Activated gamma-delta T cell treated with Interleukin-2 at 50 U/mL for 16 hours (primary cell): Measurements from ENCODE around the gene TENM4.

Experiments used
- DNase-seq: peaks from one replicate; pipeline ENCODE4 v3.0.0-alpha.2; 2020

Gene TENM4

GRCh38 chr11:79160791-79161403 is 279.9 kb downstream of the TENM4 start:
- no peak for DNase-seq

DNA sequence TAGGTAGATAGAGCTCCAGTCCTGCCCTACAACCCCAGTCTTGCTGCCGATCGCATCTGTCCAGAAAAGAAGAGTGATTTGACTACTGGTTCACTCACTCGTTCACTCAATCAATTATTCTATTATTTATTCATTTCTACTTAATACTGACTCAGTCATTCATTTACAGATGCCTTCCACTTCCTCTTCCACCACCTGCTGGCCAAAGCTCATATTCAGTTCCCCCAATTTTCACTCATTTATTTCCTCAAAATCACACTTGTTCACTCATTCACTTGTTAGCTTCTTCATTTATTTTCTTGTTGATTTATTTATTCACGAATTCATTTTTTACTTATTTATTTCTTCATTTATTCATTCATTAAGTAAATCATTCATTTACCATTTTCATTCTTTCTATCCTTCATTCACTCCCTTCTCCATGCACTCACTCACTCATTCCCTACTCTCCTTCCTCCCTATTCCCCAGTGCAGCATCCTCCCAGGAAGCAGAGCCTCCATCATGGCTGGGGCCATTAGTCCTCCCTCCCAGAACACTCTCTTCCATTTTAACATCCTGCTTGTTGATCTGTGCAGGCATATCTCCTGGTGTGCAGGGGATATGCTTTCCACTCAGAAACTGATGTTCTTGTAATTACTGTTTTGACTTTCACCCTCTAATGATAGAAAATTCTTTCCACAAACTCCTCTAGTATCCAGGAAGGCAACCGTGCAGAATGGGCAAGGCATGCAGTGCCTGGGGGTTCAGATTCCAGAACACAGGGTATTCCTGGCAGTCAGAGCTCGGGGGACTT is 281.0 kb downstream of the TENM4 start:
- DNase-seq = no peak

DNA sequence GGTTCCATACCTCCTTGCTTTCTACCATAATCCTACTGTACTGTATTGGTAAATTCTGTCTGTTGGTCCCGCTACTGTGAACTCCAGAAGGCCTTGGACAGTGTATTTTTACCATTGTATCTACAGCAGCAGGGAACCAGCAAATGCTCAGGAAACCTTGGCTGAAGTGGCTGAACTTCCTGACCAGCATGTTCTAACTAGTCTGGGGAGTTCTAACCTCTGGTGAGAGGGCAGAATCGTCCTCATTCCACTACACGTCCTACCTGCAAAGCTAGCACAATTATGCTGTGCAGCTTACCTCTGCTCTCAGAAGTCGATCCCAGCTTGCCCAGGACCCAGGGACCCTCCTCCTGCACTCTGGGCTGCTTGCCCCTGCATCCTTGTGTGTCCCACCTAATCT is 283.1 kb downstream of the TENM4 start:
- DNase-seq = no peak

DNA sequence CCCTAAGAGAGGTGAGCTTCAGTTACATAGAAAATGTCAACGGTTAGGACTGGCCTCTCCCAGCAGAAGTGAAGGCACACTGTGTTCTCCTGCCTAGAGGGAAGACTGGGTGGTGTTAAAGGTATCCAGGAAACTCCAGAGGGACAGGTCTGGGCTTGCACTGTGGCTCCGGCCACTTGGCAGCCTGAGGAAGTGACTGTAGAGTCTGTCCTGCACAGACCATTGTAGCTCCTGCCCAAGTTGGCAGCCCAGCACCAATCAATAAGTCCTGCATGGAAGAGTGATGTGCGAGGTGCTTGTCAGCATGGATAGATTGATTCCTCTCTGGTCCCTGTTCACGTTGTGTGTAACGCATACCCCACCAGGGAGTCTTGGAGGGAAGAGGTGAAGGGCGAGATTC is 284.8 kb downstream of the TENM4 start:
- DNase-seq = no peak

- no peak for DNase-seq
Observed at GRCh38 chr11:79155237-79155636, 285.6 kb downstream of the TENM4 start.

DNA sequence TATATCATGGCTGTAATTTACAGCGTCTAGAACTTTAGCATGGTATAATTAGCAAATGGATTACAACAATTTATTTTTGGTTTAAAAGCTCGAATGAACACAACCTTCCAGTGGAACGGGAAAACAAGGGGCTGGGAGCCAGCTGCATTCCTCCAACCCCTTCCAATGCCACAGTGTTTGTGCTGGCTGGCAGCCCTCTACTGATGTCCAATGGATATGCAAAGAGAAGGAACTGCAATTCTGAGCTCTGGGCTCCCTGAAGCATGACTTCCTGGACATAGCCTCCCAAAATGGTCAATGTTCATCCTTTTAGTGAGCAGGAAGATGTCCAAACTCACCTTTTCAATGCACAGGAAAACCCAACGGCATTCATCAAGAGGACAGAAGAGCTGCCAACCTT is 288.3 kb downstream of the TENM4 start:
- no peak for DNase-seq

DNA sequence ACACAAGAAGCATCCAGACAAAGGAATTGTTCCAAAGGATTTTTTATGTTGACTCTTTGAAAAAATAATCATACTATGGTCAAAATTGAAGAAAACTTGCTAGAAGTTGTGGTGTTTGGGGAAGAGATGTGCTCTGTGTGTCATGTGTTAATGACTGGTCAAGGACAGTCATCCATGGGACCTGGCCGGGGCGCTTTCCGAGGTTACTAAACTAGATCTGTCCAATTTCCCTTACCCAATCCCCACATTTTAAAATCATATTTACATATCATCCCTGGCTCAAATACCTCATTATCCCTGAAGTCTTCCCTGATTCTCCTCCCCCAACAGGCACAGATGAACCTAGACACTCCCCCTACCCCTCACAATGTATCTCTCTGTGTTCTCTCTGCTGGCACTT is 289.4 kb downstream of the TENM4 start:
- no peak for DNase-seq

DNA sequence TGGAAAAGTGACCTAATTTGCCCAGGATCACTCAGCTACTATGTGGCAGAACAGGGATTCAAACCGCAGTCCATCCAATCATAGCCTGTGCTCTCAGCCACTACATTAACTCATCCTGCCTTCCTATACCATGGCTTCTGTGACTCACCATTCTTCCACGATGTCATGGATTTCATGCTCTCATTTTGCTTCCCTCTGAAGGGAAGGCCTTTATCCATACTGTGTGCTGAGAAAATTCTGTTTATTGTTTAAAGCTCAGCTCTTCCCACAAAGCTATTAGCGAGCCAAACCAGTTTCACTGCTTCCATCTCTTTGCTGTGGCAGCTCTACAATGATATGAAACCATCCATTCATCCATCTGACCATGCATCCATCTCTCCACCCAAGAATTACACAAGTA is 289.9 kb downstream of the TENM4 start:
- DNase-seq = no peak

DNA sequence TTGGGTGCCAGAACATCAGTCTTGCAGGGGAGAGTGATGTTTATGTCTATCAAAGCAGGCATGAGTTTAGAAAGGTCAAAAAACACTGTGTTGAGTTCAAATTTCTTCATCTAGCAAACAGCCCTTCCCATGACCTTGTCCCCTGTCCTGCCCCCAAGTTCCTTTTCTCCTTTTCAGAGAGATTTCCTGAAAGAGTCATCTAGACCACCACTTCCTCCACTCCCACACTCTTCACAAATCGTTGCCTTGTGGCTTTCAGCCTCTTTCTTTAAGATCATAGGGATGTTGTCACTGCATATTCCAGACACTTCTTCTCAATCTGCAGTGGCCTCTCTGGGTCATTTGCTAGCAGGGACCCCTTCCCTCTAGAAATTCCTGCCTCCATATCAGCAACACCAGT is 290.5 kb downstream of the TENM4 start:
- DNase-seq = no peak

DNA sequence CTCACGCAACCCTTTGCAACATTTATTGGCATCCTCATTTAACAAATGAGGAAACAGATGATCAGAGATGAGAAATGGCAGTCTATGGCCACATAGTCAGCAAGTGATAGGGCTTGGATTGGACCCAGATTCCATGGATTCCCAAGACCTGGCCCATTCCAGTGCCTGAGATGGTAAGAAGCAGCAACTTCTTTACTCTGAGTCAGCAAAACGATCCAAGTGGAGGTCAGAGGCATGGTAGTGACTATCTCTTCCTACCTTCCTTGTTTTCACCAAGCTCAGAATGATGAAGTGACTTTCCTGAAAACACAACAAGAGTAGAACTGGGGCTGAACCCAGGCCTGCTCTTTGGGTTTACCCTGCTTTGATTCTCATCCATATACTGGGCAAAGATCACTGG is 293.1 kb downstream of the TENM4 start:
- DNase-seq = no peak

GRCh38 chr11:79147011-79147410 is 293.8 kb downstream of the TENM4 start:
- DNase-seq = no peak

DNA sequence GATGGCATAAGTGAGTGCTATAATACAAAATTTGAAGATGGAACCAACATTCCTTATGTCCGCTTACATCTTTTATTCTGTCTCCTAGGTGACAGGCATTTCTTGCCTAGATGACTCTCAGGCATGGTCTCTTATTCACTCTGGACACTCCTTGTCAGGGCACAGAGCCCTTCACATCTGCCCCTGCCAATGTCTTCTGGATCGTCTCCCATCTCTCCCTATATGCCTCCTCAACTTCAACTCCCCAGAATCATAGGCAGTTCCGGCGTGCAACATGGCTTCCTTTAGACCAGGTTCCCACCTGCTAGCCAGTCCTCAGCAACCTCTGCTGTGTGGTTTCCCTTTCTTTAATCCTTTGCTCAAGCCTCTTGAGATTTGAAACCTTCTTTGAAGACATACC is 300.9 kb downstream of the TENM4 start:
- no peak for DNase-seq

GRCh38 chr11:79129702-79130101 is 311.1 kb downstream of the TENM4 start:
- DNase-seq = no peak

GRCh38 chr11:79128291-79128690 is 312.5 kb downstream of the TENM4 start:
- DNase-seq = no peak

DNA sequence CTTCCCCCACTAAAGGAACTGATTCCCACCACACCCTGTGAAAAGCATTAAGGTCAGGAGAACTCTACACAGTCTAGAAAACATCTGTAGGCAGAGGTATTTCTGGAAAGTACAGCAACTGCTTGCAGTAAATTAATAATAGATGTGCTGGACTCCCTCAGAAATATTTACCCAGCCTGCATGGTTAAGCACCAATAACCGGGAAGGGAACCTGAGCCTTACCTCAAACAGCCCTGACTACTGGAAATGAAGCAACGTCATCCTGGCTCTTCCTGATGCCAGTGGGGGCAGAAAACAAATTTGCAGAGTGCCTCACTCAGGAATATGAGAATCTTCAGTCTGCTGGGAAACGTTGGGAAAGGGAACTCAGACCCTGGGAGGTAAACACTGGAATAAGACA is 318.1 kb downstream of the TENM4 start:
- no peak for DNase-seq

GRCh38 chr11:79121351-79121750 is 319.5 kb downstream of the TENM4 start:
- DNase-seq = no peak

DNA sequence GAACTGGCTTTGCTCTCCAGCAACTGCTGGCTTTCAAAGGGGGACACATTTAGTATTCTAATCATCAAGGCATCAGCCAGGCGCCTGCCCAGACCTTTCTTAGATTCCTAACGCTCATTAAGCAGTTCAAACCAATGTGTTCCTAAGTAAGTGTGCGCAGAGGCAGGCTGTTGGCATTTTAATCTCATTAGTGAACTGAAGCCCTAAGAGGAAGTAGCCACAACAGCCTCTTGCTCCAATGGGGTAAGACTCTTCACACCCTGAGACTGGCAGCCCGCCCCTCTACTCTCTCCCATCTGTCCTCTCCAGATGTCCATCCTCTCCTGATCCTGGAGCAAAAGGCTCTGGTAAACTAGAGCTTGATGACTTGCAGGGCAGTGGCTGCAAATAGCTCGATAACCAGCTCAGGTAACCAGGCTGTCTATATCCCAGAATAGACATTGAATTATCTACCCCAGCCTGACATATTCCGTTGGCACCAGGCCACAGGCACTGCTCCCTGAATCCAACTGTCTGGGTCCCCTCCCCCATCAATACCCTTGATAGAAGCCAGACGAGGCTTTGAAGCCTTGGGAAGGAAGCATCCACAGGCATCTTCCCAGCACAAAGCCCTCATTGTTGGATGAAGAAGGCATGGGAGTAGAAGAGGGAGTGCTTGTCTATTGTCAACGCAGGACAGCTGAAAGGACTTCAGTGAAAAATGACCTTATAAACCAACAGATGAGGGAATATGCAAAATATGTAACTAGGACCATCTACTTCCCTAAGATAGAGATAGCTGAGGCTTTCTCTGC is 321.1 kb downstream of the TENM4 start:
- DNase-seq = no peak

DNA sequence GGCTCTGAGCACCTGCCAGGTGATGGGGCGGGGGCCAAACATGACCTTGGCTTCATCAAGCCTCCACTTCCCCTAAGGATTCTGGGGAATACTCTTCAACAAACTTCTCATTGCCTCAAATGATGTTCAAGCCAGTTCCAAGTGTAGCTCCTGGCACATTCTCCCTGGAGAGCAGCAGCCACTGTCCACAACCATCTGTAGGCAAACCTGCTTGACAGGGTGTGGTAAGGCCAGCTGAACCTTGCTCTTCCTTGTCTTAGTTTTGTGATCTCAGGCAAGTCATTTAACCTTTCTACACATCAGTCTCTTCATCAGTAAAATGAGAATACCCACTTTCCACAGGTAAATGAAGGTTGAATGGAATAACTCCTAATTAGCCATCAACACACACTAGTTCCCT is 323.3 kb downstream of the TENM4 start:
- no peak for DNase-seq

- DNase-seq = no peak
Observed at GRCh38 chr11:79116600-79116999, 324.2 kb downstream of the TENM4 start.

DNA sequence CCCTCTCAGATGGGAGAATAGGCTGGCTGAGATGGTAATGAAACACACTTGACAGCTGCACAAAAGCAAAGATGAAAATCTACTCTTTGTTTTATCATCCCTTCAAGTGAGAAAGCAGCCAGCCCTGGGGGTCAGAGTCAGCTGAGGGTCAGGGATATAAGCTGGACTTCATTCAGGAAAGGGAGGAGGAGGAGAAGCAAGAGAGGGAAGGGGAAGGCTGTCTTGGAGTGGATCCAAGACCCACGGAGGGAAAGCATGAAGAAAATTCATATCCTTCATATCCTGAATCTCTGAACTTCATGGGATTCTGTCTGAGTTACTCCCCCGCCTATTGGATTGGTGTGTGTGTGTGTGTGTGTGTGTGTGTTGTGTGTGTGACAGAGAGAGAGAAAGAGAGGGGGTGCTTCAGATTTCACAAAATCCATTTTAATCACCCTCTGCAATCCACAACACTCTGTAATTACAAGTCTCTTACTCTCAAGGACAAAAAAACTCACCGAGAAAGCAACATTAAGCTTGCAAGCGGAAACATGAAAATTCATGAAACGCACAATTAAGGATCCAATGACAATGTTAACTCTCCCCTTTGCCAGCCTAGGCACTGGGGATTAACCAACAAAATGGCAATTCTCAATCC is 327.7 kb downstream of the TENM4 start:
- no peak for DNase-seq

DNA sequence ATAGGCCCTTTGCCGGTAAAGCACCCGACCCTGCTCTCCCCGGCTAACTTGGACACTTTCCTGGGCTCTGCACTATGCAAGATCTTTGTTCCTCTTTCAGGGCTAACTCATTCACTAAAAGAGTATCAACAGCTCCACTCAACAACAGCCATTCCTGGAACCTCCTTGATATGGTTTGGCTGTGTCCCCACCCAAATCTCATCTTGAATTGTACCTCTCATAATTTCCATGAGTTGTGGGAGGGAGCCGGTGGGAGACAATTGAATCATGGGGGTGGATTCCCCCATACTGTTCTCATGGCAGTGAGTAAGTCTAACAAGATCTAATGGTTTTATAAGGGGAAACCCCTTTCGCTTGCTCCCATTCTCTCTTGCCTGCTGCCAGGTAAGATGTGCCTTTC is 330.0 kb downstream of the TENM4 start:
- DNase-seq = no peak

DNA sequence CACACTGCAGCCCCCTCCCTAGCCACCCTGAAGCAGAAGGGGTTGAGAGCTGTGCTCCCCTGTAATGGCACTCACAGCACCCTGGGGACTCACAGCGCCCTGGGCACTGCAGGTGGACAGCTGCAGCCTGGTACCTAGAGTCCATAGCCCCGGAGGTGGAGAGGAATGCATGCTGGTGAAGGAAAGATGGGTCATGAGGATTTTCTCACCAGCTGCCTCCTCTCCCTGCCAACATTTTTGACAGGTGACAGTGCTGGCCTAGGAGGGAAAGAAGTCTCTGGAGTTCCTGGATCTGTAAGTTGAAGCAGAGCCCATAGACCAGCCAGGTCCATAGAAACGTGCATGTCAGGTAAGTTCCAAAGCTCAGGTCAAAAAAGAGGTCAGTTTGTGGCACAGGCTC is 330.5 kb downstream of the TENM4 start:
- no peak for DNase-seq

- DNase-seq = no peak
Observed at GRCh38 chr11:79108851-79109250, 332.0 kb downstream of the TENM4 start.

- DNase-seq = no peak
Observed at GRCh38 chr11:79102840-79103239, 338.0 kb downstream of the TENM4 start.
